Erythroblast (primary cell): ENCODE results near the gene MTOR.

Experiments used
- GATA1 ChIP-seq: IDR thresholded peaks from 2 replicates; pipeline ENCODE4 v1.6.1; 2011; ENCODE audit warnings: low read depth, mild to moderate bottlenecking, control low read depth, low read length, moderate library complexity
- POLR2A ChIP-seq: IDR thresholded peaks from 2 replicates; pipeline ENCODE4 v1.6.1; 2011; ENCODE audit warnings: mild to moderate bottlenecking, low read length

DNA sequence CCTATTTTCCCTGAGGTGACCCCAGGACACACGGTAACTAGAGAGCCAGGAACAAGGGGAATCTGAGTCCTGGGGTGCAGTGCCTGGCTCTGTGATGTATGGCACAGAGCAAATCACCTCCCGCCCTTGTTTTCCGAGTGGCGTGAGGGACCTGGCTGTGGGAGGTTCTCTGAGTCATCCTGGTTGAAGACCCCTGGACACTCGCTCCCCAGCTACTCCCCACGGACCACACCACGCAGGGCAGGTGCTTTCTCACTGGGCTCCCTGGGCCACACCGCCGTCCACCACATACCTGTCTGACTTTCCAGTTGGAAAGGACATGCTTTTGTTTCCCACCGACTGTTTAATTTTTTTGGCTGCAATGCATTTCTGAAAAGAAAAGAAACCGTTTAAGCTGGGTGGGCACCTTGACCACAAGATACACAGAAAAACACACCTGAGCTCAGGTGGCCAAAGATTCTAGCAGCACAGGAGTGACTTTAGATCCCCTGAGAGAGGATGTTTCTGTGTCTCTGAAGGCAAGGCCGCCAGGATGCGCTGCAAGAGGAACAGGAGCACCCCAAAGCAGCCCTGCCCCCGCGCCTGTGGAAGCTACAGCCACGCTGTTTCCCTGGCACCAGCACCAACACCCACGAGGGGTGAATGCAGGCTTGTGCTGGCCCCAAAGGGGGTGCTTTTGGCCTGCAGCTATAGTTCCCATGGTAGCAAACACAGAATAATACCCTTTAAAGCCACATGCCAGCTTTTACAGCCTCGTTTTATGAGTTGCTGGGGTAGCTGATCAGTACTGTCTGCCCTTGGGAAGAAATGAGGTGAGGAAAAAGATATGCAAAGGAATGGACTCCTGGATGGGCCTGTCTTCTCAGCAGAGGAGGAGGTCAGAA lies 194.4 kb downstream of the MTOR start:
- no peak for TF ChIP-seq POLR2A
- no peak for TF ChIP-seq GATA1
